Neuronal stem cell (in vitro differentiated cells): ENCODE measurements around the gene TOM1L2.

Experiments
- DNase-seq: peaks from one replicate; pipeline ENCODE4 v3.0.0-alpha.2; 2013; ENCODE audit warnings: low spot score
- H2AFZ ChIP-seq: one replicate; pipeline ENCODE4 v1.6.1; 2013; ENCODE audit warnings: mild to moderate bottlenecking, low read length, inconsistent platforms
- H2AK5ac ChIP-seq: 2 replicates; pipeline ENCODE4 v1.6.1; 2013; ENCODE audit warnings: low read depth, mild to moderate bottlenecking, inconsistent platforms, low read length, moderate library complexity, mixed read lengths
- H2BK120ac ChIP-seq: 2 replicates; pipeline ENCODE4 v1.6.1; 2013; ENCODE audit warnings: low read depth, mild to moderate bottlenecking, inconsistent platforms, low read length, moderate library complexity, mixed read lengths
- H2BK12ac ChIP-seq: one replicate; pipeline ENCODE4 v1.6.1; 2013; ENCODE audit warnings: low read length, inconsistent platforms
- H2BK15ac ChIP-seq: 2 replicates; pipeline ENCODE4 v1.6.1; 2013; ENCODE audit warnings: mild to moderate bottlenecking, low read length, inconsistent platforms, mixed read lengths
- H2BK5ac ChIP-seq: one replicate; pipeline ENCODE4 v1.6.1; 2013; ENCODE audit warnings: inconsistent platforms, mild to moderate bottlenecking, low read length, moderate library complexity
- H3K14ac ChIP-seq: one replicate; pipeline ENCODE4 v1.6.1; 2013; ENCODE audit warnings: low read length, inconsistent platforms
- H3K18ac ChIP-seq: 2 replicates; pipeline ENCODE4 v1.6.1; 2013; ENCODE audit warnings: low read length, inconsistent platforms
- H3K23ac ChIP-seq: 2 replicates; pipeline ENCODE4 v1.6.1; 2013; ENCODE audit warnings: low read depth, mild to moderate bottlenecking, mixed read lengths, low read length, inconsistent platforms; ENCODE audit not compliant: poor library complexity
- H3K27ac ChIP-seq: replicated peaks from 3 replicates; pipeline ENCODE4 v1.5.1; 2013; ENCODE audit warnings: low read length, inconsistent platforms
- H3K27me3 ChIP-seq, 3 experiments: 2 replicates each; pipeline ENCODE4 v1.6.1; 2013; ENCODE audit warnings: low read length in 3 of 3, mild to moderate bottlenecking in 2 of 3, inconsistent platforms in 1 of 3, low read depth in 1 of 3, mixed read lengths in 1 of 3, moderate library complexity in 1 of 3; ENCODE audit not compliant: control insufficient read depth in 3 of 3, insufficient read depth in 3 of 3
- H3K36me3 ChIP-seq, 2 donors: replicated peaks in 1 of 2; 2 replicates each; pipeline ENCODE4 v1.6.1; 2013; ENCODE audit warnings: low read length in 2 of 2; ENCODE audit not compliant: control insufficient read depth in 2 of 2, insufficient read depth in 2 of 2
- H3K4ac ChIP-seq: 2 replicates; pipeline ENCODE4 v1.6.1; 2013; ENCODE audit warnings: inconsistent platforms, mild to moderate bottlenecking, low read length, moderate library complexity
- H3K4me1 ChIP-seq, 2 donors: 1 replicate in 1 of 2; 2 replicates in 1 of 2; pipeline ENCODE4 v1.6.1; 2013; ENCODE audit warnings: low read length in 2 of 2, low read depth in 1 of 2; ENCODE audit not compliant: control insufficient read depth in 2 of 2, insufficient read depth in 1 of 2
- H3K4me2 ChIP-seq: one replicate; pipeline ENCODE4 v1.6.1; 2013; ENCODE audit warnings: mild to moderate bottlenecking, low read length, inconsistent platforms; ENCODE audit not compliant: insufficient read depth, poor library complexity, severe bottlenecking
- H3K4me3 ChIP-seq, 2 donors: 2 replicates each; pipeline ENCODE4 v1.5.1; 2013; ENCODE audit warnings: low read length in 2 of 2, mild to moderate bottlenecking in 2 of 2, inconsistent platforms in 1 of 2, moderate library complexity in 1 of 2
- H3K79me1 ChIP-seq: one replicate; pipeline ENCODE4 v1.6.1; 2013; ENCODE audit warnings: low read depth, mild to moderate bottlenecking, inconsistent platforms, low read length, moderate library complexity
- H3K9ac ChIP-seq: one replicate; pipeline ENCODE4 v1.6.1; 2013; ENCODE audit warnings: mild to moderate bottlenecking, low read depth, low read length, inconsistent platforms; ENCODE audit not compliant: poor library complexity
- H3K9me3 ChIP-seq, 2 donors: replicated peaks in 1 of 2; 2 replicates each; pipeline versions ENCODE3 to v1.6.1; 2013; ENCODE audit warnings: low read length in 2 of 2, mild to moderate bottlenecking in 2 of 2, inconsistent platforms in 1 of 2, low read depth in 1 of 2, mixed read lengths in 1 of 2, moderate library complexity in 1 of 2; ENCODE audit not compliant: control insufficient read depth in 2 of 2, insufficient read depth in 1 of 2
- H4K8ac ChIP-seq: one replicate; pipeline ENCODE4 v1.6.1; 2013; ENCODE audit warnings: low read depth, mild to moderate bottlenecking, inconsistent platforms, low read length, moderate library complexity
- H4K91ac ChIP-seq: one replicate; pipeline ENCODE4 v1.6.1; 2013; ENCODE audit warnings: low read length, low read depth, mild to moderate bottlenecking, inconsistent platforms; ENCODE audit not compliant: poor library complexity
- WGBS, 2 donors: extraction: QIAGEN DNeasy Blood & Tissue Kit; methylation state at CpG; one replicate each; pipeline ENCODE4 v1.1.7; 2013; ENCODE audit warnings: missing lambda C conversion rate in 2 of 2, mixed read lengths in 1 of 2; ENCODE audit not compliant: insufficient read length in 2 of 2, insufficient replicate concordance in 1 of 2; ENCODE audit errors: extremely low coverage in 2 of 2; 5-methylcytosine and 5-hydroxymethylcytosine counted together

TOM1L2 gene

GRCh38 chr17:17979778-17980177, 7.6 kb upstream of the TOM1L2 start:
- no peak overlapping the region for H3K4ac ChIP-seq
- no peak for DNase-seq
- no peaks in the 10 kb centered on the region for H3K36me3 ChIP-seq
- no peak overlapping the region for H3K9ac ChIP-seq
- no CpG with 5 or more reads among the region's 3 CpGs for WGBS, 2 donors
- H3K4me2 ChIP-seq, result no peak overlapping the region
- no peak overlapping the region for H4K8ac ChIP-seq
- H2AK5ac ChIP-seq, result peak overlapping the region; percentile 78
- no peaks in the 10 kb centered on the region for H3K9me3 ChIP-seq
- no peak overlapping the region for H2BK5ac ChIP-seq
- H2BK12ac ChIP-seq, result no peak overlapping the region
- no peak overlapping the region for H3K23ac ChIP-seq
- no peak overlapping the region for H4K91ac ChIP-seq
- H2BK15ac ChIP-seq, result no peak overlapping the region
- H2AFZ ChIP-seq, result no peak overlapping the region
- H3K4me3 ChIP-seq, result no peak overlapping the region
- peaks cover 0 to 3% (median 1%) of the 10 kb centered on the region in 3 experiments for H3K27me3 ChIP-seq
- H3K18ac ChIP-seq, result no peak overlapping the region
- no peak overlapping the region for H3K27ac ChIP-seq
- no peak overlapping the region for H2BK120ac ChIP-seq
- H3K4me1 ChIP-seq, result peaks cover 3 to 5% of the 10 kb centered on the region in 2 donors
- no peak overlapping the region for H3K14ac ChIP-seq
- no peaks in the 10 kb centered on the region for H3K79me1 ChIP-seq

GRCh38 chr17:17978481-17979424, 6.6 kb upstream of the TOM1L2 start:
- no peak overlapping the region for H2AFZ ChIP-seq
- H2AK5ac ChIP-seq, result peak overlapping the region; percentile 78
- H2BK12ac ChIP-seq, result no peak overlapping the region
- H3K9ac ChIP-seq, result peak overlapping the region; percentile 38
- H3K79me1 ChIP-seq, result no peaks in the 10 kb centered on the region
- no peak overlapping the region for H4K91ac ChIP-seq
- H3K14ac ChIP-seq, result no peak overlapping the region
- no peak overlapping the region for H3K27ac ChIP-seq
- H3K23ac ChIP-seq, result peak overlapping the region; percentile 70
- no peak overlapping the region for H2BK120ac ChIP-seq
- no peak overlapping the region for H3K4me2 ChIP-seq
- WGBS, 2 donors, result 100% methylated on average over 1 of the region's 14 CpGs
- peaks cover 3 to 4% of the 10 kb centered on the region in 2 donors for H3K4me1 ChIP-seq
- H3K36me3 ChIP-seq, result no peaks in the 10 kb centered on the region
- H3K18ac ChIP-seq, result no peak overlapping the region
- peak overlapping the region; percentile 74 for H4K8ac ChIP-seq
- H3K4me3 ChIP-seq, result no peak overlapping the region
- no peak overlapping the region for H2BK15ac ChIP-seq
- peaks cover 0 to 1% (median 0%) of the 10 kb centered on the region in 3 experiments for H3K27me3 ChIP-seq
- H3K4ac ChIP-seq, result no peak overlapping the region
- H3K9me3 ChIP-seq, result no peaks in the 10 kb centered on the region
- DNase-seq, result no peak
- H2BK5ac ChIP-seq, result no peak overlapping the region

- no CpG with 5 or more reads among the region's 10 CpGs for WGBS, 2 donors
- Histone ChIP-seq H3K14ac (peak overlapping the region; percentile 86), H3K4me2 (no peak overlapping the region), H2BK12ac (peak overlapping the region; percentile 80), H2BK15ac (peak overlapping the region; percentile 71), H3K9ac (no peak overlapping the region), H2BK120ac (no peak overlapping the region), H4K91ac (no peak overlapping the region), H3K79me1 (no peaks in the 10 kb centered on the region), H3K27me3 (peaks cover 0 to 1% (median 0%) of the 10 kb centered on the region in 3 experiments), H3K23ac (peak overlapping the region; percentile 67), H3K4ac (no peak overlapping the region), H3K27ac (no peak overlapping the region), H3K4me3 (no peak overlapping the region), H4K8ac (no peak overlapping the region), H3K4me1 (peaks cover 5 to 6% of the 10 kb centered on the region in 2 donors), H3K9me3 (no peaks in the 10 kb centered on the region), H3K36me3 (no peaks in the 10 kb centered on the region), H2BK5ac (no peak overlapping the region), H2AK5ac (peak overlapping the region; percentile 91), H3K18ac (peak overlapping the region; percentile 44), H2AFZ (peak overlapping the region; percentile 68)
- DNase-seq, result no peak
Measured at GRCh38 chr17:17976931-17977570, 4.9 kb upstream of the TOM1L2 start.

GRCh38 chr17:17975436-17975835, 3.2 kb upstream of the TOM1L2 start:
- Histone ChIP-seq H3K79me1 (peaks cover 2% of the 10 kb centered on the region), H2AFZ (peak overlapping the region; percentile 6), H3K4me2 (no peak overlapping the region), H2AK5ac (no peak overlapping the region), H2BK5ac (no peak overlapping the region), H3K9ac (no peak overlapping the region), H2BK12ac (no peak overlapping the region), H3K9me3 (no peaks in the 10 kb centered on the region), H2BK120ac (no peak overlapping the region), H4K91ac (no peak overlapping the region), H3K27me3 (peaks cover 0 to 1% (median 0%) of the 10 kb centered on the region in 3 experiments), H3K23ac (no peak overlapping the region), H3K27ac (no peak overlapping the region), H2BK15ac (no peak overlapping the region), H3K36me3 (no peaks in the 10 kb centered on the region), H3K18ac (no peak overlapping the region), H4K8ac (no peak overlapping the region), H3K4ac (no peak overlapping the region), H3K4me3 (no peak overlapping the region), H3K14ac (no peak overlapping the region), H3K4me1 (peaks cover 9 to 13% of the 10 kb centered on the region in 2 donors)
- no peak for DNase-seq
- WGBS, 2 donors, result no CpG with 5 or more reads among the region's 8 CpGs
